ENCODE results near the gene KRT71.

The KRT71 gene

GRCh38 chr12:52517888-52518287 lies 35.1 kb downstream of the KRT71 start:
- H3K4me3 ChIP-seq (ENCODE audit: low read length): no peak overlapping the region
- no peak for TF ChIP-seq CTCF (conservative IDR thresholded peaks at IDR 0.05; ENCODE audit: low read length)
- no peak for DNase-seq (ENCODE audit: low read depth)

GRCh38 chr12:52517005-52517835 lies 35.7 kb downstream of the KRT71 start:
- no peak for TF ChIP-seq CTCF (conservative IDR thresholded peaks at IDR 0.05; ENCODE audit: low read length)
- no peak for DNase-seq (ENCODE audit: low read depth)
- no peak overlapping the region for H3K4me3 ChIP-seq (ENCODE audit: low read length)

GRCh38 chr12:52515927-52516831 lies 36.8 kb downstream of the KRT71 start:
- H3K4me3 ChIP-seq (ENCODE audit: low read length): no peak overlapping the region
- TF ChIP-seq CTCF (conservative IDR thresholded peaks at IDR 0.05; ENCODE audit: low read length): no peak
- peak; percentile 39 for DNase-seq (ENCODE audit: low read depth)

GRCh38 chr12:52515319-52515646 lies 37.7 kb downstream of the KRT71 start:
- H3K4me3 ChIP-seq (ENCODE audit: low read length): no peak overlapping the region
- DNase-seq (ENCODE audit: low read depth): no peak
- TF ChIP-seq CTCF (conservative IDR thresholded peaks at IDR 0.05; ENCODE audit: low read length): no peak

GRCh38 chr12:52514471-52515318 lies 38.2 kb downstream of the KRT71 start:
- no peak for DNase-seq (ENCODE audit: low read depth)
- H3K4me3 ChIP-seq (ENCODE audit: low read length): no peak overlapping the region
- no peak for TF ChIP-seq CTCF (conservative IDR thresholded peaks at IDR 0.05; ENCODE audit: low read length)

GRCh38 chr12:52513736-52514135 lies 39.2 kb downstream of the KRT71 start:
- H3K4me3 ChIP-seq (ENCODE audit: low read length): no peak overlapping the region
- no peak for TF ChIP-seq CTCF (conservative IDR thresholded peaks at IDR 0.05; ENCODE audit: low read length)
- no peak for DNase-seq (ENCODE audit: low read depth)
